GM20431 (cell line): ENCODE data around the gene PRM2.

Experiments
- in situ Hi-C: fragments of 300-500 bp; cut with MseI, MboI; formaldehyde crosslinking; loops from one replicate; pipeline ENCODE4 v1.15.0; 2020; ENCODE audit warnings: low sequenced_read_pairs; ENCODE audit not compliant: unreplicated experiment

Gene PRM2, protein sequence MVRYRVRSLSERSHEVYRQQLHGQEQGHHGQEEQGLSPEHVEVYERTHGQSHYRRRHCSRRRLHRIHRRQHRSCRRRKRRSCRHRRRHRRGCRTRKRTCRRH

DNA sequence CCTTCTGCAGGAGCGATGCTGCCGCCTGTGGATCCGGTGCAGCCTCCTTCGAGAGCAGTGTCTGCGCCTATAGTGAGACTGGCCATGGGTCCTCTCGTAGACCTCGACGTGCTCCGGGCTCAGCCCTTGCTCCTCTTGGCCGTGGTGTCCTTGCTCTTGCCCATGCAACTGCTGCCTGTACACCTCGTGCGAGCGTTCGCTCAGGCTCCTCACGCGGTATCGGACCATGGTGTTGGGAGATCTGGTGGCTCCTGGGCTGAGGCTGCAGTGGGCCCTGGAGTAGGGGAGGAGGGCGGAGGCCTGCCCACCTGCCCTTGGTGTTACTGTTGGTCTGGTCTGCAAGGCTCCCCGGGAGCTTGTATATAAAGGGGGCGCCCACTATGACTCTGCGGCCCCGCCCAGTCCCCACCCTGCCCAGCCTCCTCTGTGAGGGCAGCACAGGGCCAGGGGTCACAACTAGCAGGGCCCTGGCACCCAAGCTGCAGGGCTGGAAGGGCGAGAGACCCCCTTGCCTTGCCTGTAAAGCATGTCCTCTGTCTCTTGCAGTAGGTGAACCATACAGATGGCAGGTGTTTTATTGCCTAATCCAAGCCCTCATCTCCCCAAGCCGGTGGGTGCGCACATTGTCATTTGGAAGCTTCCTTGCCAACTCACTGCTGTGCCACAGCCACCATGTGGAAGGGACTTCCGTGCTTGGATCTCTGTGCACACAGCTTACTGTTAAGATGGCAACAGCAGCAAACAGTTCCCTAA lies at the start of gene PRM2:
Gene PRM2, minus strand, starts transcription at position 338 of the 753 bp plus-strand sequence. Its CDS starts 110 bp downstream, at position 228.
- in situ Hi-C loops: no loop called here

DNA sequence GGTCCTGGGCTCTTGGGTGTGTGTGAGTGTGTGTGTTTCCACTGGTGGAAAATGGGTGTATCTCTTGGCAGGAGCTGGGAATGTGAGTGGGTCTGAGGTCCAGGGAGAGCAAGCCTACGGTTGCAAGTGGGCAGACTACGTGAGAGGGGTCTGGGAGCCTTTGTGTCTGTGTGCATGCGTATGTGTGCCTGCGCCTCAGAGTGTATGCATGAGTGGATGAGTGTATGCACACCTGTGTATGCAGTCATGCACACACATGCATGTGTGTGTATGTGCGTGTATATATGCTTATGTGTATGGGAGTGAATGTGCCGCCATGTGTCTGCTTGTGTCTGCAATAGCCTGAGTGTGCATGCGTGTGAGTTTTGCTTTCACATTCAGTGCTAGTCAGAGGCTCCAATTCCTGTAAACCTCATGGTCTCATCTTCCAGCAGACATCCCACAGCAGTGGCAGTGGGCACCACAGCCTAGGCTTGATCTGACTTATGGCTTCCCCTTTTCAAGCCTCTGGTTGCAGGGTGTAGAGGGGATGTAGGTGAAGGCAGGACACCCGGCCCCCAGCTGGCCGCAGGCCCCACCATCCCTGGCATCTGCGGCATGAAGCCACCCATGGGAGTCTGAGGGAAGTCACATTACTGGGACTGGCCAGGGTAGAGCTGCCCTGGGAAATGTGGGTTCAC lies 49.3 kb upstream of the PRM2 start:
- in situ Hi-C loops: no loop called here

DNA sequence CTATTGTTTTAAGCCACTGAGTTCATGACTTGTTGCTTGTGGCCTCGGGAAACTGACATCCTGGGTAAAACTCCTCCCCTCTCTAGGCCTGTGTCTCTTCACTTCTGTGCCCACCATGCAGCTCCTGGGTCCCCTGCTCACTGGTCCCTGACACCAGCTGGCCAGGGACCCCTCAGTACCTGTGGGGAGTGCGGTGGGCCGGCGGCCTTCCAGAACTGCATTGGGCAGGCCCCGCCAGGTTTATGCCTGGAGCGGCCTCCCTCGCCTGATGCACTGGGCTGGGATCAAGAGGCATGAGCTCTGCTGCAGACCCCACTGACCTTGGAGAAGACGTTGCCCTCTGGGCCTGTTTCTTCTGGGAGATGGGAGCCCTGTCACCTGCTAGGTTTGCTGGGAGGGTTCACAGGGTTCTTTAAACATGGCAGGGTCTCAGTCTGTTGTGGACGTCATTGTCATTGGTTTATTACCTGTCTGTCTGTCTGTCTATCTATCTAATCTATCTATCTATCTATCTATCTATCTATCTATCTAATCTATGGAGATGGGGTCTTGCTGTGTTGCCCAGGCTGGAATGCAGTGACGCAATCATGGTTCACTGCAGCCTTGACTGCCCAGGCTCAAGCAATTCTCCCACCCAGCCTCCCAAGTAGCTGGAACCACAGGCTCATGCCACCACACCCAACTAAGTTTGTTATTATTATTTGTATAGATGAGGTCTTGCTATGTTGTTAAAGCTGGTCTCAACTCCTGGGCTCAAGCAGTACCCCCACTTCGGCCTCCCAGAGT lies 47.5 kb upstream of the PRM2 start:
- in situ Hi-C loops: no loop called here

DNA sequence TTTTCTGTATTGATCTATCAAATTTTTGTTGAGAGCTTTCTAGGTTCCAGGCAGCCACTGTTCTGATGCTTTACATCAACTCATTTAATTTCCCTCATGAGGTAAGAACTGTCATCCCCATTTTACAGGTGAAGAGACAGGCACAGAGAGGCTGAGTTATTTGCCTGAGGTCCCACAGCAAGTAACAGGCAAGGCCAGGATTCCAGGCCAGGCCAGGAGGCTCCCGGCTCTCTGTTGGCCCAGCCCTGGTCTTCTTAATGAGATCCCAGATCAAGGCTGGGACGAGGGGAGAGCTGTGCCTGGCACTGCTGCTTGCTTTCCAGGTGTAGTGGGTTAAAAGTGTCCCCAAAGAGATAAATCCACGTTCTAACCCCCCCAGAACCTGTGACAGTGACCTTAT lies 46.5 kb upstream of the PRM2 start:
- in situ Hi-C loops: no loop called here

DNA sequence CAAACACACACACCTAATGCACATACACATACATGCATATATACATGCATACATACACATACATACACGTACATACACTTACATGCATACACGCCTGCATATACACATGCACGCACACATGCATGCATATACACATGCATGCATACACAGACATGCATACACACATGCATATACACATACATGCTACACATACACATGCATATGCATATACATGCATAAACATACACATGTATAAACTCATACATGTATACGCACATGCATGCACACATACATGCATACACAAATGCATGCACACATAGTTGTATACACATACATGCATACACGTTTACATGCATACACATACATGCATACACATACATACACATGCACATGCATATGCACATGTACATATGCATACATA lies 45.4 kb upstream of the PRM2 start:
- in situ Hi-C loops: no loop called here

DNA sequence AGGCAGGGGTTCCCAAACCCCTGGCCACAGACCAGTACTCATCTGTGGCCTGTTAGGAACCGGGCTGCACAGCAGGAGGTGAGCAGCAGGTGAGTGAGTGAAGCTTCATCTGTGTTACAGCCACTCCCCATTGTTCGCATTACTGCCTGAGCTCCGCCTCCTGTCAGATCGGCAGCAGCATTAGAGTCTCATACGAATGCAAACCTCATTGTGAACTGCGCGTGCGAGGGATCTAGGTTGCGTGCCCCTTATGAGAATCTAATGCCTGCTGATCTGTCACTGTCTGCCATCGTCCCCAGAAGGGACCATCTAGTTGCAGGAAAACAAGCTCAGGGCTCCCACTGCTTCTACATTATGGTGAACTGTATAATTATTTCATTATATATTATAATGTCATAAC lies 43.9 kb upstream of the PRM2 start:
- in situ Hi-C loops: no loop called here

DNA sequence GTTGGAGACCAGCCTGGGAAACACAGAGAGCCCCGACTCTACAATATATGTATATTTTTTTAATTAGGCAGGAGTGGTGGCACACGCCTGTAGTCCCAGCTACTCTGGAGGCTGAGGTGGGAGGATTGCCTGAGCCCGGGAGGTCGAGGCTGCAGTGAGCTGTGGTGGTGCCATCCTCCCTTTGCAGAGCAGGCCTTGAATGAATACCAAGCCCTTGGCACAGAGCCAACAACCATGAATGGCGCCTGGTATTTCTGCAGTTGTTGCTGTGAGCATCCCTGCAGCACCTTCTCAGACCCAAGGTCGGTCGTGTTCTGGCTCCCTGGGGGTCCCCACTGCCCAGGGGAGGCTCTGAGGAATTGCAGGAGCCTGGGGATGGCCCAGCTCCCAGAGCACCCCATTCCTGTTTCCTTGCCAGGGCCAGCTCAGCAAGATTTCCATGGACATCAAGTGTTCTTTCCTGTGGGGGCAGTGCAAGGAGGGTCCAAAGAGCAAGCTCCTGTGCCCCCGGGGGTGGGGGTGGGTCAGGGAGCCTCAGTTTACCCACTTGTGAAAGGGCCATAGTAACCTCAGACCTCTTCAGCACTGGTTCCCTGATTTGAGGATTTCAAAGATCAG lies 43.4 kb upstream of the PRM2 start:
- in situ Hi-C loops: no loop called here

DNA sequence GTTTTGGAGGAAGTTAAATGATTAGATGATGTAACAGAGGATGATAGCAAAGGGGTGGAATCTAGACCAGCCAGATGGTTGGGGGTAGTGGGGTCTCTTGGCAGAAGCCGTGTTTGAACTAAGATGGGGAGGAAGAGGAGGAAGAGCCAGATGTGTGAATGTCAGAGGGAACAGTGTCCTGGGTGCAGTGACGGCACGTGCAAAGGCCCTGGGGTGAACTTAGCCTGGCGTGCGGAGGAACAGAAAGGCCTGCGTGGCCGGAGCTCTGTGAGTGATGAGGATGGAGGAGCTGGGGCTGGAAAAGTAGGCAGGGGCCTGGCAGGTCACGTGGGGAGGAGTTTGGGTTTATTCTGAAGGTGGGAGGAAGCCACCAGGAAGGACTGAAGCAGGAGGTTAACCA lies 42.5 kb upstream of the PRM2 start:
- in situ Hi-C loops: no loop called here

DNA sequence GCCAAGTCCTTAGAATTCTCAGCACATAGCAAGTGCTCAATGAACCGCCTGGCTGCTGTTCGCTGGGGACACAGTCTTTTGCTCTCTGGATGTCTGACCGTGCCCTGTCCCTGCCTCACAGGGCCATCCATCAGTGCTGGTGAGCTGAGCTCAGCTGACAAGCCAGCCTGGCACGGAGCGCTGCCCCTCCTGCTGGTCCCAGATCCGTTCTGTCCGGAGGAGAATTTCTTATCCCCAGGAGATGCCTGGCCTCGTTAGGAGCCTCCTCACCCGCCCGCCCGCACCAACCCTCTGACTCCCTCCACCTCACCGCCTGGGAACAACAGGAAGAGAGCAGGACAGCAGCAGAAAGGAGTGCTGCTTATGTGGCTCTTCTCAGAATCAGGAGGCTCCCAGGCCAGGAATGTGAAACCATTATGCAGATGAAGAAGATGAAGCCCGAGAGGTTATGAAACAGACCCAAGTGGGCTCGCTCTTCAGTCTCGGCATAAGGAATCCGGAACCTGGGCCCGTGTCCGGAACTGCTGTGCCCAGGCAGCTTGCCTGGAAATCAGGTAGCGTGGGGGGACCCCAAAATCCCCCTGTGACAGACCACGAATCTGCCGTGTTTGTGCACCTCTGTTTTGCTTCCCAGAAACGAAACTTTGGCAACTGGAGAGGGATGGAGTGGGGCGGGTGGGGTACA lies 40.2 kb upstream of the PRM2 start:
- in situ Hi-C loops: no loop called here

DNA sequence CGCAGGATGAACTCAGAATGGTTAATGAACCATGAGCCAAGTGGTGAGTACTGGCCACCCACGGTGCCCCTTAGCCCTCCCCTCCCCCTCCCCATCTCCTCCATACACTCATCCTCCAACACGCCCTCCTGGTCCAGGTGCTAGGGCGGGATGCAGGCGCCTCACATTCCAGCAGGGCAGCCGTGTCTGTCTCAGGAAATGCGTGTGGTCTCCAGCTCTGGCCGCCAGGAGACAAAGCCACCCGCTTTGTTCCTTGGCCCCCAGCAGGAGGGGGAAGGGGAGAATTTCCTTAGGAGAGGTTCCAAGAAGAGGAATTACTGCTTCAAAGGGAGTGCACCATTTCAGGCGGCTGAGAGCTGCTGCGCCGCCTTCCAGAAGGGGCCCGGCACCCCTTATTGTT lies 39.2 kb upstream of the PRM2 start:
- in situ Hi-C loops: no loop called here

DNA sequence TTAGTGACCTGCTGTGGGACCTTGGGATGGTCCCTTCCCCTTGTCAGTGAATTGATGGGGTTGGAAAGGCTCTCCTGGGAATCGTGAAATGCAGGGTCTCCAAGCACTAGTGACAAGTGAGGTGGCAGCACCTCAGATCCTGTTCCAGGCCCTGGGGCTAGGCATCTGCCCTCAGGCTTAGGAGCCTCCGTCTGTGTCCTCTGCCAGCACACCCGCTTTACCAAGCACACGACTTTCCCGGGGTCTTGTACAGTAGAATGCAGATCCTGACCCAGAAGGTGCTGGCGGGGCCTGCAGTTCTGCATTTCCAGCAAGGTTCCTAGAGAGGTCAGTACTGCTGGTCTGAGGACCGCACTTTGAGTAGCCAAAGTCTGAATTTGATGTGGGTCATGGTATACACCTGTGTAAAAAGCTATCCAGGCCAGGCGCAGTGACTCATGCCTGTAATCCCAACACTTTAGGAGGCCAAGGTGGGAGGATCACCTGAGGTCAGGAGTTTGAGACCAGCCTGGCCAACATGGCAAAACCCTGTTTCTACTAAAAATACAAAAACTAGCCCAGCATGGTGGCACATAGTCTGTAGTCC lies 38.1 kb upstream of the PRM2 start:
- in situ Hi-C loops: no loop called here

DNA sequence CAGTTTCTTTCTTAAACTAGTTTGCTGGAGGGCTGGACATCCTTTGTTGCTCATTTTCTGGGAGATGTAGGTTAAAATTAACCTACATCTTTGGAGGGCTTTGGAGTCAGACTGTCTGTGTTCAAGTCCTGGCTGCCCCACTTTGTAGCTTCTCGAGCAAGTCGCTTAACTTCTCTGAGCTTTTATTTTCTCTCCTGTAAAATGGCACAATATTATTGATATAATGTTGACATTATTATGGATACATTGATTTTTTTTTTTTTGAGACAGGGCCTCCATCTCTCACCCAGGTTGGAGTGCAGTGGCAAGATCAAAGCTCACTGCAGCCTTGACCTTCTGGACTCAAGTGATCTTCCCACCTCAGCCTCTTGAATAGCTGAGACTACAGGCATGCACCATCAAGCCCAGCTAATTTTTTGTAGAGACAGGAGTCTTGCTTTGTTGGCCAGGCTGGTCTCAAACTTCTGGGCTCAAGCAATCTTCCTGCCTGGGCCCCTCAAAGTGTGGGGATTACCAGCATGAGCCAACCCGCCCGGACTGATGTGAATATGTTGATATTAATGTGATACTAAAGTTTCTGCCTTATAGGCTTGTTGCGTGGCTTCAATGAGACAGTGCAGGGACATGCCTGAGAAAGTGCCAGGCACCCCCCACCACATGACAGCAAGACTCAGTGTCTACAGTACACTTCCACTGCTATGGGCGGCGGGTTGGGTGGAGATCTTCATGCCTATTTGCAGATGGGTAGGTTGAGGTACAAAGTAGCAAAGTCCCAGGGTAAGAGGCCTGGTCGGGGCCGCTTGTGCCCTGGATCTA lies 37.4 kb upstream of the PRM2 start:
- in situ Hi-C loops: no loop called here

DNA sequence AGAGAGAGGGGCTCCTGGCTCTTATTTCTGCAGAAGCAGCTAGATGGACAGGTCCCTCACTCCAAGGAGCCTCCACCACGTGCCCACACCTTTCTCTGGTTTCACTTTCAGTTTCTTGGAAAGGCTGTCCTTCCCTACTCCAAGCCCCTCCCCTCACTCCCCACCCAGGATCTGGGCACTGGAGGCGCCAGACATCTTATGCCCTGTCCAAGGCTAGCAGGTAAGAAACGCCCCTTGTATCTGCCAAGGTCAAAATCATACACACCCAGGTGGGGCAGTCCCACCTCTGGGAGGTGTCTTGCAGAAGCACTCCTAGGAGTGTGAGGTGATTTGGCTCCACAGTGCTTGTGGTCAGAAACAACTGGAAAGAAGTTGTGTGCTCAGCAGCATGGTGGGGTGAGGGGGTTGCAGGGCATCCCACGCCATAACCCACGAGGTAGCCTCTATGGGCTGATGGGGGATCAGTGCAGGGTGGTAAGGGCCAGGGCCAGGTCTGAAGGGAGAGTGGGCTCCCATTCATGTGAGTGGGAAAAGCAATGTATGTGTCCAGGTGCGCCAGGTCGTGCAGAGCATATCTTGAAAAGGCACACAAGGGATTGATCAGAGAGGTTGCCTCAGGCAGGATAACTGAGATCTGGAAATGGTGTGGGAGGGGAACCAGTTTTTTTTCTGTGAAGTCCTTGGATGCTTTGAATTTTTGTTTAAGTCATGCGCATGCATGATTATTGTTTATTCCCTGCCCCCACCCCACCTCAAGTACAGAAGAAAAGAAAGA lies 36.6 kb upstream of the PRM2 start:
- in situ Hi-C loops: no loop called here

DNA sequence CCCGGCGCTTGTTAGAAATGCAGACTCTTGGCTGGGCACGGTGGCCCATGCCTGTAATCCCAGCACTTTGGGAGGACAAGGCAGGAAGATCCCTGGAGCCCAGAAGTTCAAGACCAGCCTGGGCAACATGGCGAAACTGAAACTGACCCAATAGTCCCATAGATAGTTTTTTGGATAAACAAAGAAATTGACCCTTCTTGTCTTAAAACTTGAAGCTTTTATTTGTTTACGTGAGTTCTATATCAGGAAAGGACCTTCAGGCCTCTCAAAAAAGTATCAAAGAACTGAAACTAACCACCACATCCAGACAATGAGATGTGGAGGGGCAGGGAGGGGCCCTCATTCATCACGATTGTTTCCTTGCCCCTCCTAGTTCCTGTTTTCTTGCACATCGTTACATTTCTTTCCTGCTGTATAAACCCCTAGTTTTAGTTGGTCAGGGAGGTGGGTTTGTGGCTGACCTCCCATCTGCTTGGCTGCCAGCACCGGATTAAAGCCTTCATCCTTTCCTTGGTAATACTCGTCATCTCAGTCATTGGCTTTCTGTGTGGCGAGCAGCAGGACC lies 34.8 kb upstream of the PRM2 start:
- in situ Hi-C loops: no loop called here

DNA sequence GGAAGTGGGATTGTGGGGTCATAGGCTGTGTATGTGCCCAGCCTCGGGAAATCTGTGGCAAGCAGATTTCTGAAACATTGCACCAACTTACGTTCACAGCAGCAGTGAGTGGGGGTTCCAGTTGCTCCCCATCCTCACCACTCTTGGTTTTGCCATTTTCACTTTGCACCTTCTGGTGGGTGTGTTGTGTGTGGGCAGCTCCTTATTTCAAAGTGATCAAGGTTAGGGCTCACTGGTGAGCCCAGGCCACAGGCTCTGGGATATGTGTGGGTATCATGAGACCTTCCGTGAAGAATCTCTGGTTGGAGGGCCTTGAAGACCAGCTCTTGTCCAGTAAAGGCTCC lies 34.3 kb upstream of the PRM2 start:
- in situ Hi-C loops: no loop called here

DNA sequence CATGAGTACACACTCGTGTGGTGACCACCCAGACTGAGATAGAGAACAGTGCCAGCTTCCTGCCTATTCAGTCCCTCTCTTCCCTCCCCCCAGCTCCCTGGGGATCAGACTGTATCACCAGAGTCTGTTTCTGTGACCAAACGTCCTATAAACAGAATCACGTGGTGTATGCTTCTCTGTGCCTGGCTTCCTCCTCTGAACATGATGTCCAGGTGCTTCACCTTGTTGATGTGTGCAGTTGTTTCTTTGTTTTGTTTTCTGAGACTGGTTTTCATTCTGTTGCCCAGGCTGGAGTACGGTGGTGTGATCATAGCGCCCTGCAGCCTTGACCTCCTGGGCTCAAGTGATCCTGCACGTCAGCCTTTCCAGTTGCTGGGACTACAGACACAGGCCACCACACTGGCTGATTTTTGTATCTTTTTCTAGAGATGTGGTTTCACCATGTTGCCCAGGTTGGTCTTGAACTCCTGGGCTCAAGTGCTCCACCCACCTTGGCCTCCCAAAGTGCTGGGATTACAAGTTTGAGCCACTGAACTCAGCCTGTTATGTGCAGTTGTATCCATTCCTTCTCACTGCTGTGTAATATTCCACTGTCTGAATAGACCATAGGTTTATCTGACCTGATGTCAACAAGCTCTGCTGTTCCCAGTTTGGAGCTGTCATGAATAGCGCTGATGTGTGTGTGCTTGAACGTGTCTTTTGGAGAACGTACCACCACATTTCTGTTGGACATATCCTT lies 33.8 kb upstream of the PRM2 start:
- in situ Hi-C loops: no loop called here
